H1 (cell line): Measurements from ENCODE around the gene GSG1L. TPM values are rescaled to one million over a fixed set of nuclear protein-coding genes. Genes with fewer than 3 reads are reported as not detected.

Experiments used
- CTCF ChIA-PET: fragments of 300-600 bp; sonication (Branson Sonifier 250); formaldehyde crosslinking; loops from one replicate; lab custom pipeline; 2021; ENCODE audit not compliant: partially characterized antibody; lab: Charles Lee
- POLR2A ChIA-PET: fragments of 300-600 bp; sonication (Branson Sonifier 250); formaldehyde crosslinking; loops from one replicate; lab custom pipeline; 2021; ENCODE audit warnings: inconsistent platforms; ENCODE audit not compliant: partially characterized antibody; lab: Charles Lee
- DNase-seq, 2 experiments: peaks; one replicate each; pipeline versions ENCODE4 v3.0.0 to v3.0.0-alpha.2; 2010 to 2022; ENCODE audit warnings: low spot score in 2 of 2, low read depth in 1 of 2, mixed read lengths in 1 of 2
- FAIRE-seq: peaks from 2 replicates; lab custom pipeline; 2011; peaks lifted over from hg19 to GRCh38; lab: Jason Lieb, UNC
- H2AFZ ChIP-seq: 2 replicates; pipeline ENCODE4 v1.8.1; 2012; ENCODE audit warnings: low read length, inconsistent platforms
- H2AK5ac ChIP-seq: 2 replicates; pipeline ENCODE4 v1.6.1; 2013; ENCODE audit warnings: low read depth, low read length
- H2BK120ac ChIP-seq: replicated peaks from 2 replicates; pipeline ENCODE3; 2013; ENCODE audit warnings: low read depth, low read length, inconsistent platforms
- H2BK12ac ChIP-seq: 2 replicates; pipeline ENCODE4 v1.6.1; 2013; ENCODE audit warnings: low read depth, low read length
- H2BK15ac ChIP-seq: 2 replicates; pipeline ENCODE4 v1.6.1; 2013; ENCODE audit warnings: low read length
- H2BK20ac ChIP-seq: 2 replicates; pipeline ENCODE4 v1.6.1; 2013; ENCODE audit warnings: low read length
- H2BK5ac ChIP-seq: 2 replicates; pipeline ENCODE4 v1.6.1; 2013; ENCODE audit warnings: low read depth, low read length
- H3K14ac ChIP-seq: 2 replicates; pipeline ENCODE4 v1.6.1; 2013; ENCODE audit warnings: inconsistent platforms; ENCODE audit not compliant: insufficient read length
- H3K18ac ChIP-seq: 2 replicates; pipeline ENCODE4 v1.6.1; 2013; ENCODE audit warnings: low read length; ENCODE audit errors: extremely low read depth
- H3K23ac ChIP-seq: 2 replicates; pipeline ENCODE4 v1.6.1; 2013; ENCODE audit warnings: inconsistent platforms; ENCODE audit not compliant: insufficient read length
- H3K23me2 ChIP-seq: 2 replicates; pipeline ENCODE4 v1.6.1; 2013; ENCODE audit warnings: low read depth, low read length
- H3K27ac ChIP-seq: 2 replicates; pipeline ENCODE4 v1.6.1; 2011; ENCODE audit warnings: low read depth, low read length, inconsistent platforms
- H3K27me3 ChIP-seq, 4 experiments: replicated peaks in 1 of 4; 1 replicate in 1 of 4; 2 replicates in 3 of 4; pipeline versions ENCODE4 v1.6.1 to v1.8.1; 2011 to 2013; ENCODE audit warnings: low read length in 3 of 4, mild to moderate bottlenecking in 3 of 4, inconsistent platforms in 2 of 4, mixed read lengths in 2 of 4, moderate library complexity in 1 of 4; ENCODE audit not compliant: control insufficient read depth in 3 of 4, insufficient read depth in 3 of 4; ENCODE audit errors: extremely low read depth in 1 of 4
- H3K36me3 ChIP-seq, 4 experiments: 2 replicates each; pipeline versions ENCODE4 v1.6.1 to v1.8.1; 2011 to 2013; ENCODE audit warnings: mild to moderate bottlenecking in 4 of 4, low read length in 3 of 4, moderate library complexity in 2 of 4, control low read depth in 1 of 4, inconsistent platforms in 1 of 4; ENCODE audit not compliant: insufficient read depth in 4 of 4, control insufficient read depth in 2 of 4
- H3K4ac ChIP-seq: replicated peaks from 2 replicates; pipeline ENCODE3; 2013; ENCODE audit warnings: low read length, low read depth, mixed read lengths, inconsistent platforms; ENCODE audit not compliant: insufficient read length
- H3K4me1 ChIP-seq, 4 experiments: replicated peaks in 1 of 4; 1 replicate in 1 of 4; 2 replicates in 3 of 4; pipeline versions ENCODE4 v1.6.1 to v1.8.1; 2011 to 2013; ENCODE audit warnings: low read length in 3 of 4, inconsistent platforms in 2 of 4, mixed read lengths in 1 of 4; ENCODE audit not compliant: insufficient read depth in 4 of 4, control insufficient read depth in 3 of 4
- H3K4me2 ChIP-seq, 2 experiments: 2 replicates each; pipeline versions ENCODE4 v1.6.1 to v1.8.1; 2011 to 2013; ENCODE audit warnings: low read depth in 2 of 2, low read length in 2 of 2, control low read depth in 1 of 2, inconsistent platforms in 1 of 2, mild to moderate bottlenecking in 1 of 2; ENCODE audit not compliant: insufficient read depth in 1 of 2
- H3K4me3 ChIP-seq, 4 experiments: fragments of 200-600, 300-600 bp in 1 of 4; sonication (generic), shearing (Covaris generic), sonication (Bioruptor Twin) in 1 of 4; 2 replicates each; pipeline versions ENCODE4 v1.5.1 to v1.8.1; 2011 to 2016; ENCODE audit warnings: low read length in 4 of 4, low read depth in 3 of 4, control low read depth in 2 of 4, inconsistent platforms in 2 of 4, mild to moderate bottlenecking in 2 of 4, mixed read lengths in 1 of 4, moderate library complexity in 1 of 4; ENCODE audit not compliant: insufficient read depth in 2 of 4; ENCODE audit errors: extremely low read depth in 1 of 4
- H3K56ac ChIP-seq: replicated peaks from 2 replicates; pipeline ENCODE3; 2013; ENCODE audit warnings: low read depth, mild to moderate bottlenecking, mixed read lengths, low read length, inconsistent platforms; ENCODE audit not compliant: insufficient read length
- H3K79me1 ChIP-seq: 2 replicates; pipeline ENCODE4 v1.6.1; 2013; ENCODE audit warnings: low read depth, low read length, control low read depth
- H3K79me2 ChIP-seq, 2 experiments: 2 replicates each; pipeline versions ENCODE4 v1.6.1 to v1.8.1; 2012 to 2013; ENCODE audit warnings: low read length in 2 of 2, mild to moderate bottlenecking in 2 of 2, inconsistent platforms in 1 of 2; ENCODE audit not compliant: insufficient read depth in 2 of 2, control insufficient read depth in 1 of 2
- H3K9ac ChIP-seq, 4 experiments: replicated peaks in 1 of 4; 1 replicate in 1 of 4; 2 replicates in 3 of 4; pipeline versions ENCODE4 v1.6.1 to v1.8.1; 2011 to 2013; ENCODE audit warnings: low read depth in 3 of 4, low read length in 3 of 4, control low read depth in 2 of 4, mild to moderate bottlenecking in 2 of 4, moderate library complexity in 2 of 4, inconsistent platforms in 1 of 4; ENCODE audit errors: extremely low read depth in 1 of 4
- H3K9me3 ChIP-seq, 2 experiments: 2 replicates each; pipeline versions ENCODE4 v1.6.1 to v1.8.1; 2012 to 2013; ENCODE audit warnings: mild to moderate bottlenecking in 2 of 2, moderate library complexity in 2 of 2, control low read depth in 1 of 2, inconsistent platforms in 1 of 2, low read depth in 1 of 2, low read length in 1 of 2, mixed read lengths in 1 of 2; ENCODE audit not compliant: insufficient read depth in 2 of 2
- H4K20me1 ChIP-seq, 2 experiments: replicated peaks in 1 of 2; 2 replicates each; pipeline versions ENCODE3 to v1.8.1; 2011 to 2013; ENCODE audit warnings: inconsistent platforms in 2 of 2, low read length in 2 of 2, mild to moderate bottlenecking in 1 of 2; ENCODE audit not compliant: insufficient read depth in 2 of 2, control insufficient read depth in 1 of 2
- H4K5ac ChIP-seq: 2 replicates; pipeline ENCODE4 v1.6.1; 2013; ENCODE audit warnings: low read length, low read depth, mixed read lengths, inconsistent platforms; ENCODE audit not compliant: insufficient read length
- H4K8ac ChIP-seq: 2 replicates; pipeline ENCODE4 v1.8.0; 2013; ENCODE audit warnings: mild to moderate bottlenecking, moderate library complexity, low read length, inconsistent platforms; ENCODE audit not compliant: insufficient read depth; ENCODE audit errors: extremely low read depth
- H4K91ac ChIP-seq: replicated peaks from 2 replicates; pipeline ENCODE3; 2013; ENCODE audit warnings: low read length, mixed read lengths, inconsistent platforms; ENCODE audit not compliant: insufficient read length
- CHD2 ChIP-seq: IDR thresholded peaks from 2 replicates; pipeline ENCODE4 v1.6.1; 2012; ENCODE audit warnings: low read length, improper control_type of control experiment
- FOSL1 ChIP-seq: IDR thresholded peaks from 2 replicates; pipeline ENCODE4 v1.6.1; 2011; ENCODE audit warnings: mild to moderate bottlenecking, low read depth, low read length, moderate library complexity; ENCODE audit not compliant: insufficient read depth
- KDM1A ChIP-seq: fragments of 200-600, 300-600 bp; sonication (generic); IDR thresholded peaks from 2 replicates; pipeline ENCODE4 v1.7.1; 2016; ENCODE audit warnings: mild to moderate bottlenecking, low read length, borderline replicate concordance
- RAD21 ChIP-seq, 2 experiments: IDR thresholded peaks in 1 of 2; conservative IDR thresholded peaks in 1 of 2; 2 replicates each; pipeline ENCODE4 v1.6.1; 2011; ENCODE audit warnings: low read depth in 2 of 2, low read length in 2 of 2, improper control_type of control experiment in 1 of 2, inconsistent platforms in 1 of 2, mild to moderate bottlenecking in 1 of 2, moderate library complexity in 1 of 2
- SAP30 ChIP-seq: fragments of 300-600 bp; sonication (generic); IDR thresholded peaks from 2 replicates; pipeline ENCODE4 v1.7.1; 2012; ENCODE audit warnings: low read length, moderate library complexity, mild to moderate bottlenecking, inconsistent platforms; ENCODE audit not compliant: insufficient read depth, insufficient replicate concordance
- SIRT6 ChIP-seq: IDR thresholded peaks from one replicate; pipeline ENCODE4 v1.7.1; 2012; ENCODE audit warnings: low read length, inconsistent platforms
- TAF1 ChIP-seq: IDR thresholded peaks from 2 replicates; pipeline ENCODE4 v1.6.1; 2011; ENCODE audit warnings: mild to moderate bottlenecking, low read depth, low read length
- WGBS, 2 experiments: shearing (Covaris generic) in 1 of 2; methylation state at CpG; one replicate each; pipeline versions ENCODE4 v1.1.6 to v1.1.7; 2013 to 2015; ENCODE audit warnings: low lambda C conversion rate in 2 of 2, mixed read lengths in 2 of 2, inconsistent platforms in 1 of 2, low coverage in 1 of 2, missing lambda C conversion rate in 1 of 2; ENCODE audit not compliant: insufficient replicate concordance in 2 of 2, insufficient coverage in 1 of 2, insufficient read length in 1 of 2; ENCODE audit errors: extremely low coverage in 1 of 2, missing lambda C conversion rate in 1 of 2; 5-methylcytosine and 5-hydroxymethylcytosine counted together
- polyA plus RNA-seq, 7 experiments: library from polyadenylated mRNA; depleted of rRNA in 3 of 7; stranded (reverse) in 5 of 7; unstranded in 2 of 7; fragments of >200 nt in 5 of 7; fragments of 200-250 nt in 2 of 7; gene quantifications; 1 replicate in 5 of 7; 2 replicates in 1 of 7; 4 replicates in 1 of 7; pipeline versions ENCODE4 v1.2.1 to v1.2.3, GENCODE V29; 2011 to 2013; ENCODE audit warnings: missing spikeins in 2 of 7, mixed read lengths in 2 of 7
- total RNA-seq: library from RNA; stranded (reverse); fragmentation: NEBNext Ultra II Directional; extraction: Animal tissue kit (Norgen Biotek cat#: 25700); gene quantifications from 2 replicates; pipeline ENCODE4 v1.2.1, GENCODE V29; 2021
- TF ChIP-seq, protein P1 (sequence below), 3 experiments: IDR thresholded peaks; 1 replicate in 2 of 3; 2 replicates in 1 of 3; pipeline versions ENCODE4 v1.5.1 to v1.6.1; 2011; ENCODE audit warnings: low read length in 3 of 3, mild to moderate bottlenecking in 3 of 3, inconsistent platforms in 2 of 3, low read depth in 1 of 3, moderate library complexity in 1 of 3; ENCODE audit not compliant: insufficient read depth in 1 of 3; ENCODE audit errors: control extremely low read depth in 1 of 3
- TF ChIP-seq, protein P2 (sequence below): IDR thresholded peaks from 2 replicates; pipeline ENCODE4 v1.6.1; 2012; ENCODE audit warnings: inconsistent platforms

Gene GSG1L
- total and polyA plus RNA-seq, 2 of the 8 experiments (the other 6 are each of a cell fraction or from before 2014, with no cell fraction given), result 0.71 to 1.1 TPM

DNA sequence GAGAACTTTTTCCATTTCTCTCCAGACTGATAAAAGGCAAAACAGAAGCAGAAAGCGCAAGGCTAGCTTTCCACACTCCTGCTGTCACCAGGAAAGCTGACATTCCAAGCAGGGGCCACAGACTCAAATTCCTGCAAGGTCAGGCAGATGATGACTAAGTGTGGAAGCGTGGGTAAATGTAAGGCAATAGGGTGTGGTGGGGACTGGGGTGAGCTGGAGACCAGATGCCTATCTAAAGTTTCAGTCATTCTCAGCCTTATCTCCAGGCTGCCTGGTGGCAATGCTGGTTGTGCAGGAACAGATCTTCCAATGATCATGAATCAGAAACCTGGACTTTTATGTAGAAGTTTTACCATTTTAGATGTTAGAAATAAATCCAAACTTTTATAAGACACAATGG, 224.1 kb downstream of the GSG1L start:
- Histone ChIP-seq H2BK5ac (no peak overlapping the region), H3K18ac (no peak overlapping the region), H4K8ac (no peak overlapping the region), H3K4me2 (no peak overlapping the region), H2BK20ac (no peak overlapping the region), H3K9me3 (no peaks in the 10 kb centered on the region), H3K4ac (no peak overlapping the region), H3K79me1 (no peaks in the 10 kb centered on the region), H3K23me2 (no peaks in the 10 kb centered on the region), H3K27me3 (no peaks in the 10 kb centered on the region), H4K5ac (no peak overlapping the region), H2AK5ac (no peak overlapping the region), H4K91ac (no peak overlapping the region), H3K14ac (no peak overlapping the region), H2BK12ac (no peak overlapping the region), H3K4me1 (peaks cover 0 to 3% (median 1%) of the 10 kb centered on the region in 4 experiments; a peak in 2 of 7 replicates), H4K20me1 (no peaks in the 10 kb centered on the region), H3K23ac (no peak overlapping the region), H2AFZ (no peak overlapping the region), H3K36me3 (no peaks in the 10 kb centered on the region), H3K9ac (no peak overlapping the region), H2BK15ac (no peak overlapping the region), H3K79me2 (no peaks in the 10 kb centered on the region), H3K4me3 (no peak overlapping the region), H3K56ac (no peak overlapping the region), H3K27ac (no peak overlapping the region), H2BK120ac (no peak overlapping the region)
- WGBS, 2 experiments, result 97% methylated on average over 2 of the region's 2 CpGs; no CpG with 5 or more reads in 1 of the 2 experiments
- CTCF ChIA-PET, result interaction anchor here (1.3 to 2.0 kb wide), 3 partner anchors 14 to 59 kb away, joined by 5 to 7 read pairs (median 6); no protein-coding TSS in a partner anchor
- FAIRE-seq (no peak), DNase-seq (no peak)
- POLR2A ChIA-PET, result interaction anchor here (1.3 kb wide), 1 partner anchor 15 kb away, joined by 3 read pairs; no protein-coding TSS in a partner anchor
- TF ChIP-seq SIRT6 (no peak), RAD21 (IDR thresholded peaks at IDR 0.05 in 1 of 2, conservative IDR thresholded peaks at IDR 0.05 in 1 of 2; ENCODE audit: low read depth in 2 of 2, low read length in 2 of 2) (no peak), TAF1 (no peak), SAP30 (no peak), CHD2 (no peak), FOSL1 (no peak), KDM1A (no peak)
- TF ChIP-seq, protein P1, sequence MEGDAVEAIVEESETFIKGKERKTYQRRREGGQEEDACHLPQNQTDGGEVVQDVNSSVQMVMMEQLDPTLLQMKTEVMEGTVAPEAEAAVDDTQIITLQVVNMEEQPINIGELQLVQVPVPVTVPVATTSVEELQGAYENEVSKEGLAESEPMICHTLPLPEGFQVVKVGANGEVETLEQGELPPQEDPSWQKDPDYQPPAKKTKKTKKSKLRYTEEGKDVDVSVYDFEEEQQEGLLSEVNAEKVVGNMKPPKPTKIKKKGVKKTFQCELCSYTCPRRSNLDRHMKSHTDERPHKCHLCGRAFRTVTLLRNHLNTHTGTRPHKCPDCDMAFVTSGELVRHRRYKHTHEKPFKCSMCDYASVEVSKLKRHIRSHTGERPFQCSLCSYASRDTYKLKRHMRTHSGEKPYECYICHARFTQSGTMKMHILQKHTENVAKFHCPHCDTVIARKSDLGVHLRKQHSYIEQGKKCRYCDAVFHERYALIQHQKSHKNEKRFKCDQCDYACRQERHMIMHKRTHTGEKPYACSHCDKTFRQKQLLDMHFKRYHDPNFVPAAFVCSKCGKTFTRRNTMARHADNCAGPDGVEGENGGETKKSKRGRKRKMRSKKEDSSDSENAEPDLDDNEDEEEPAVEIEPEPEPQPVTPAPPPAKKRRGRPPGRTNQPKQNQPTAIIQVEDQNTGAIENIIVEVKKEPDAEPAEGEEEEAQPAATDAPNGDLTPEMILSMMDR (IDR thresholded peaks at IDR 0.05; ENCODE audit: control extremely low read depth in 1 of 3, insufficient read depth in 1 of 3, low read depth in 1 of 3, low read length in 3 of 3), result no peak
- TF ChIP-seq, protein P2, sequence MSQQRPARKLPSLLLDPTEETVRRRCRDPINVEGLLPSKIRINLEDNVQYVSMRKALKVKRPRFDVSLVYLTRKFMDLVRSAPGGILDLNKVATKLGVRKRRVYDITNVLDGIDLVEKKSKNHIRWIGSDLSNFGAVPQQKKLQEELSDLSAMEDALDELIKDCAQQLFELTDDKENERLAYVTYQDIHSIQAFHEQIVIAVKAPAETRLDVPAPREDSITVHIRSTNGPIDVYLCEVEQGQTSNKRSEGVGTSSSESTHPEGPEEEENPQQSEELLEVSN, result no peak
